A204.1 (cell line): ENCODE results near the gene STAP1.

Experiments
- FAIRE-seq: peaks from 2 replicates; lab custom pipeline; 2012; peaks lifted over from hg19 to GRCh38; lab: Jason Lieb, UNC

The STAP1 gene

GRCh38 chr4:67556436-67556835, 2.1 kb upstream of the STAP1 start:
- FAIRE-seq: no peak

- FAIRE-seq: no peak
Measured at GRCh38 chr4:67565284-67565683, 6.8 kb downstream of the STAP1 start.

- no peak for FAIRE-seq
Measured at GRCh38 chr4:67566335-67566734, 7.8 kb downstream of the STAP1 start.

GRCh38 chr4:67568820-67569219, 10.3 kb downstream of the STAP1 start:
- FAIRE-seq: no peak

- no peak for FAIRE-seq
Measured at GRCh38 chr4:67570537-67570936, 12.0 kb downstream of the STAP1 start.

- no peak for FAIRE-seq
Measured at GRCh38 chr4:67571975-67572374, 13.4 kb downstream of the STAP1 start.

- FAIRE-seq: no peak
Measured at GRCh38 chr4:67573193-67573592, 14.7 kb downstream of the STAP1 start.

GRCh38 chr4:67575232-67576058, 16.9 kb downstream of the STAP1 start:
- no peak for FAIRE-seq

- no peak for FAIRE-seq
Measured at GRCh38 chr4:67576059-67576466, 17.5 kb downstream of the STAP1 start.

GRCh38 chr4:67576538-67576937, 18.0 kb downstream of the STAP1 start:
- FAIRE-seq: no peak

- no peak for FAIRE-seq
Measured at GRCh38 chr4:67580577-67580976, 22.1 kb downstream of the STAP1 start.

- no peak for FAIRE-seq
Measured at GRCh38 chr4:67581208-67581857, 22.8 kb downstream of the STAP1 start.

- no peak for FAIRE-seq
Measured at GRCh38 chr4:67581913-67582312, 23.4 kb downstream of the STAP1 start.

GRCh38 chr4:67584496-67584895, 26.0 kb downstream of the STAP1 start:
- no peak for FAIRE-seq

GRCh38 chr4:67587156-67587555, 28.6 kb downstream of the STAP1 start:
- no peak for FAIRE-seq

- FAIRE-seq: no peak
Measured at GRCh38 chr4:67593741-67594175, 35.2 kb downstream of the STAP1 start.

GRCh38 chr4:67603310-67604028, 44.9 kb downstream of the STAP1 start:
- no peak for FAIRE-seq

GRCh38 chr4:67604029-67604381, 45.5 kb downstream of the STAP1 start:
- FAIRE-seq: no peak

GRCh38 chr4:67604749-67605148, 46.2 kb downstream of the STAP1 start:
- FAIRE-seq: no peak

- FAIRE-seq: no peak
Measured at GRCh38 chr4:67608027-67608426, 49.5 kb downstream of the STAP1 start.

GRCh38 chr4:67614186-67614585, 55.7 kb downstream of the STAP1 start:
- no peak for FAIRE-seq

- FAIRE-seq: no peak
Measured at GRCh38 chr4:67615119-67615518, 56.6 kb downstream of the STAP1 start.

GRCh38 chr4:67616478-67616877, 58.0 kb downstream of the STAP1 start:
- no peak for FAIRE-seq
